ENCODE measurements around the gene IFNK.
"Not testable (repeated sequence)": the region's sequence is repeated elsewhere in the genome, so short reads cannot be mapped to it uniquely, and the experiment has no call there.

The IFNK gene, protein sequence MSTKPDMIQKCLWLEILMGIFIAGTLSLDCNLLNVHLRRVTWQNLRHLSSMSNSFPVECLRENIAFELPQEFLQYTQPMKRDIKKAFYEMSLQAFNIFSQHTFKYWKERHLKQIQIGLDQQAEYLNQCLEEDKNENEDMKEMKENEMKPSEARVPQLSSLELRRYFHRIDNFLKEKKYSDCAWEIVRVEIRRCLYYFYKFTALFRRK

DNA sequence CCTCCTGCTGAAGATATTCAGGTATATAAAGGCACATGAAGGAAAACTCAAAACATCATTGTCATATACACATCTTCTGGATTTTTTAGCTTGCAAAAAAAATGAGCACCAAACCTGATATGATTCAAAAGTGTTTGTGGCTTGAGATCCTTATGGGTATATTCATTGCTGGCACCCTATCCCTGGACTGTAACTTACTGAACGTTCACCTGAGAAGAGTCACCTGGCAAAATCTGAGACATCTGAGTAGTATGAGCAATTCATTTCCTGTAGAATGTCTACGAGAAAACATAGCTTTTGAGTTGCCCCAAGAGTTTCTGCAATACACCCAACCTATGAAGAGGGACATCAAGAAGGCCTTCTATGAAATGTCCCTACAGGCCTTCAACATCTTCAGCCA is at the start of gene IFNK:
TSS of gene IFNK (plus strand) at position 55 of the 400 bp plus-strand sequence. CDS start at position 102, 47 bp downstream.
- no peak for DNase-seq (ENCODE audit: low spot score)

DNA sequence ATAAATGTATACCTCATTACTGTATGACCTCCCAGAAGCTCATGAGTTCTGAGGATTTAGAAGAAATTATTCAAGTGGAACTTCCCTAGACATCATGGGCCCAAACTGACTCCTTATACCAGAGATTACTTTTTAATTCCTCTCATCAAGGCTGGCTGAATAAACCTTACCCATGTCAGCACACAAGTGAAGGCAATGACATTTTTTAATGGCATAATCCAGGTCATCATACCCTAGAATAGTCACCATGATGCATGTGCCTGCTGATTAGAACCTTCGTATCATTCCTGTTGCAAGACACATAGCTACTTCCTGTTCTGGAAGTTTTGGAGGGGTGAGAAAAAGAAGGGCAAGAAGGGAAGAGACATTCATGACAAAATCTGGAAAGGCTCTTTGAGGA is 49.8 kb upstream of the IFNK start:
- DNase-seq (ENCODE audit: low spot score): no peak

DNA sequence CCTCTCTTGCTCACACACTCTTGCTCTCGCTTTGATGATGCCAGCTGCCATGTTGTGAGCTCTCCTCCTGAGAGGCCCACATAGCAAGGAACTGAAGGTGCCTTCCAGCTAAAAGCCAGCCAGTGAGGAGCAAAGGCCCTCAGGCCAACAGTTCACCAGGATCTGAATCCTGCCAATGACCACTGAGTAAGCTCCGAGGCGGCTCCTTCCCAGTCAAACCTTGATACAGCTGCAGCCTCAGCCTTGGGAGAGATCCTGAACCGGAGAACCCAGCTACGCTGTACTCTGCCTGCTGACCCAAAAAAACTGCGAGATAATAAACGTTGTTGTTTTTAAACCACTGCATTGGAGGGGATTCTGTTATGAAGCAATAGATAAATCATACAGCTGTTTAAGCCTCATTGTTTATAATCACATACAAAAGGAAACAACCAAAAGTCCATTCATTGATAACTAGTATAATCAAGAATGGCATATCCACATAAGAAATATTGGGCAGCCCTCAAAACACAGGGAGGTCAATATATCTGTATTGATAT is 49.0 kb upstream of the IFNK start:
- DNase-seq (ENCODE audit: low spot score): no peak

DNA sequence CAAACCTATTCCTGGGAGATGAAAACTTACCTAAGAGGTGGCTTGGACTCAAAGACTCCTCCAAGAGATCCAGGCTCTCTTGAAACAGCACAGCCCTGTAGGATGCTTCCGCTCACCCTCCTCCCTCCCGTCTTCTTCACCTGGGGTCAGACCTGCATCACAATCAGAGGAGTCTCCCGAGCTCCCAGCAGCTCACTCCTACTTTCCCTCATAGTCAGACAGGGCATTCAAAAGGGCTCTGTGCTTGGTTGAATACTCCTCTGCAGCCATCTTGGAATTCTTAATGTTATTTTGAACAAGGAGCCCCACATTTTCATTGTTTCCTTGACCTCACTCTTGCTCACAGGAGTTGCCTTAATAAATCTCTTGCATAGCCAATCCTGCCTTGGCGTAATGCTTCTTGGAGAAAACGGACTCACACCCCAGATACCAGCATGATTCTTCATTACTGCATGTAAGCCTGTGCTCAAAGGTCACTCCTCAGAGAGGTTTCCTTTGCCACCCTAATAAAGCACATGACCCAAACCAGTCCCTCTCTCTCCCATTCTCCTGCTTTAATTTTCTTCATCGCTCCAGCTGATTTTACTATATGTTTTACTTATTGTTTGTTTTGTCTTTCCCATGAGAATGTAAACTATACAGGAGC is 47.1 kb upstream of the IFNK start:
- no peak for DNase-seq (ENCODE audit: low spot score)

DNA sequence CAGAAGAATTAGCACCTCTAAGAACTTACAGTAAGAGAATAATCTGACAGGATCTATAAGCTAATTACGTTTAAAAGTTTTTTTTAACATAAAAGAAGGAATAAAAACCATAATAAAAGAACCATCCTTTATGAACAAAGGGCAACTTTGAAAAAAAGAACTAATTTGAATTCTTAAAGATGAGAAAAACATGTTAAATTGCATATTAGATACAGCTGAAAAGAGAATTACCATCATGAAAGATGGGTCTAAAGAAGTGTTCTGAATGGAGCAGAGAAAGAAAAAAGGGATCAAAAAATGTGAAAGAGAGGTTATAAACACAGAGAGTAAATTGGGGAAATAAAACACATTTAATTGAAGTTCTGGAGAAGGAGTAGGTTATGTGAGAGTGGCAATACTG is 45.8 kb upstream of the IFNK start:
- DNase-seq (ENCODE audit: low spot score): no peak

DNA sequence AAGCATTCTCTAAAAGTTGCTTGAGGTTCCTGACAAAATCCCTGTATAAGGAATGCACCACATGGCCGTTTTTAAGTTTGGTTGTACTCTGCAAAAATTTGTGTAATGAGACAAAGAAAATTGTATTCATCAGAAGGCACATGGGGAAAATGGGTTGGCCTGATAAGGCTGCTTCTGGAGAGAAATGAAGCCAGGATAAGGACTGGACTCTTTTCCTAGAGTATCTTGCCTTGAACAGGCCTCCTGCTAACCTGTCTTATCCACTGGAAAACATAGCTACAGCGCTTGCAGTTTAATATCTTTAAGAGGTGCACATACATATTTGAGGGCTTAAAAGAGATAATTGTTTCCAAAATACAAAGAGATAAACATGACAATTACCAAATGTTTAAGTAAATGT is 41.4 kb upstream of the IFNK start:
- DNase-seq (ENCODE audit: low spot score): no peak

DNA sequence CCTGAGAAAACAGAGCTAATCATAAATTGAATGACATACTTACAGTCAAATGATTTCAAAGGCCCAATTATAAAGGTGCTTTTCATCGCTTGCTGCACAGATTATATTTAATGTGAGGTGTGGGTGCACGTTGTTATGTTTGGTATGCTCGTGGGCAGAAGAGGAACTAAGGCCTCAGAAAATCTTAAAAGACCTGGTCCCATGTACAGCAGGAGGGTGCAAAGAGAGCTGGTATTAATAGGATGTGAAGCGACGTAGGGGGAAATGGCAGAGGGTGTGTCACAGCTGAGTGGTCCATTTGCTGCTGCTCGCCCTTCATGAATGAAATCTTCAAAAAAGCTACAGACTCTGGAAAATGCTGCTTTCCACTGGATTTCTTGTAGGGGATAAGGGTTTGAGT is 40.5 kb upstream of the IFNK start:
- no peak for DNase-seq (ENCODE audit: low spot score)

DNA sequence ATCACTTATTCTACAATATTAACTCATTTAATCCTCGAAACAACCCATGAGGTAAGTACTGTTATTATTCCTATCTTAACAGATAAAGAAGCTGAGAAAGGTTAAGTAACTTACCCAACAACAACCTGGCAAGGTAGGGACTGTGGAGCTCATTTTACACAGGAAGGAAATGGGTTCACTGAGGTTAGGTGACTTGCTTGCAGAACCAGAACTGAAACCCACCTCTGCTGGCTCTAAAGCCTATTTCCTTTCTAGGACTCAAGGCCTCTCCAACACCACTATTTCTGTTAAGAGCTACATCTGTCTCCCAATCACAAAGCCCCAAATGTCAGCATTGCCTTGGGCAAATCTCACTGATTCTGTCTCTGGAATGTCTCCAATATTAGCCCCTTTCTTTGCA is 38.9 kb upstream of the IFNK start:
- no peak for DNase-seq (ENCODE audit: low spot score)

DNA sequence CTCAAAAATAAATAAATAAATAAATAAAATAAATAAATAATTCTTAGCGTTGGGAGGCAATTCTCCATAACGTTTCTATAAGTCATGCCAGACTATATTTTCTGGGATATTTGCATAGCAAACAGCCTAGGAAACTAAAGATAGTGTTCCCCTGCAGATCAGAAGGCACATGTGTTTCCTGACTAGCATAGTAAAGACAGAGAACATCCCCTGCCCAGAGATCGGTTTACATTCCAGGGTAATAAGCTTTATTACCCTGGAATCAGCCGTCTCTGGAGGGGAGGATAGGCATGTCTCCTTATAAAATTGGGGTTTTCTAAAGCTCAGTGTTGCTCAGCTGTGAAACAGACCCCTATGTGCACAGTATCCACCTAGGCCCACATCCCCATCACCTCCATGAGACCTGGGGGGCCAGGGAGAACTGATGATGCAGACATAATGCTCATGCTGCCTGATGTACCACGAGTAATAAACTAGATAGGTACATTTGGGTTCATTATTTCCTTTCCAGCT is 36.9 kb upstream of the IFNK start:
- DNase-seq (ENCODE audit: low spot score): no peak

DNA sequence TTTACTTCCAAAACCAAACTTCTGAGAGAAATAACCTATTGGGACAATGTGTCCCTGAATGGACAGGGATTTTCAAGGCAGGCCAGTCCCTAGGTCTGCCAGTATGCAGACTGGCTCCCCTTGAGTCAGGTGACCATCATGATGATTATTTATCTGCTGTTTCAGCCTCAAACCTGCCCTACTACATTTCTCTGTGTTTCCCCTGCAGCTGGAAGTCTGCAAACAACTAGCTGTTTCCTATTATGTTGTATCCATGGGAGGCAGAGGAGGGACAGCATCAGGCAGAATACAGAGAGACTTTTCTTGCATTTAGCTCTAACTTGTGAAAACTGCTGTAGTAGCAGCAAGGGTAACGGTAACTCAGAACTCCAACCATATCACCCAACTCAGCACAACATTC is 36.2 kb upstream of the IFNK start:
- no peak for DNase-seq (ENCODE audit: low spot score)

DNA sequence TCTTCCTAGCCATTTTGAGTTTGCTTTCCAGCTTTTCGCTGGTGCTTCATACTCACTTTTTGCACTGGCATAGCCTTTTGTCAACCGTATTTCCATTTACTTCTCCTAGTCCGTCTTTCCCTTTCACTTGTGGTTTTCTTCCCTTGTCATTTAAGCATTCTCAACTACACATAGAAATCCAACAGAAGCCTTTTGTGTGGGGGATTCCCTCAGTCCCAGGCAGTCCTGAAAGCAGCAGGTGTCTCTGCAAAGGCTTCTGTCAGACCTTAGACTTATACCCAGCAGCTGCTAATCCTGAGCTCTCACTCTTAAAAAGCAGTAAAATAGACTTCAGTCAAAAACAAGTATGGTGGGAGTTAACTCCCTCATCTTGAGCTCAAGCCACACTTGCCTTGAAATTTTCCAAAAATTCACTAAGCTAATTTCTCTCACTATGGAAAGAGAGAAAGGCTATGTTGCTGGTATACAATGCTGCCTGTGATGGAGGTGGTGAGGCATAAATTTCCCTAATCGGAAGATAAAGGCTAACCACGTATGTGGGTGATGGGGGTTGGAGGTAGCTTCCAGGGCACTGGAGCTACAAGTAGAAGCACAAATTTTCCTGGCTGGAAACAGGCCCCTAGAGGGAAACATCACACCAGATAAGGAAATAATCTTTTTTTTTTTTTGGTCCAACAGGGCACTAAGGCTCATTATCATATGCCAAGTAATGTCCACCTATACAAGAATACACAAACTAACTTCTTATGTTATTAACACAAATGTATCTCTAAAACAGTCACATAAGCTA is 34.8 kb upstream of the IFNK start:
- DNase-seq (ENCODE audit: low spot score): no peak

DNA sequence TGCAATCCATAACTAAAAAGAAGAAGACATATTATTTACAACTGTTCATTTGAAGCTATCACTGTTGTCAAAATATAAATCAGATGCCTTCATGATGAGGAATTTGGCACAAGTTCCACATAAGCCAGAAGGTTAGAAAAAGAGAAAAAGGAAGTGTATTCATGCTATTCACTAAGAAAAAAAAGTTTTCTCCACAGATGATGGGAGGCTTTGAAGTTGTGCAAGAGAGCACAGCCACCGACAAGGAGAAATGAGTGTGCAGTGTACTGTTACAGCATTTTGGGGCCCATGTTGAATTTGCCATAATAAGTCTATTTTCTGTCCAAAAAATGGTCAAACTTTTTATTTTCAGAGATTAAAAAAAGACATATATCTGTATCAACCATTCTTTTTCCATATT is 32.9 kb upstream of the IFNK start:
- DNase-seq (ENCODE audit: low spot score): no peak

DNA sequence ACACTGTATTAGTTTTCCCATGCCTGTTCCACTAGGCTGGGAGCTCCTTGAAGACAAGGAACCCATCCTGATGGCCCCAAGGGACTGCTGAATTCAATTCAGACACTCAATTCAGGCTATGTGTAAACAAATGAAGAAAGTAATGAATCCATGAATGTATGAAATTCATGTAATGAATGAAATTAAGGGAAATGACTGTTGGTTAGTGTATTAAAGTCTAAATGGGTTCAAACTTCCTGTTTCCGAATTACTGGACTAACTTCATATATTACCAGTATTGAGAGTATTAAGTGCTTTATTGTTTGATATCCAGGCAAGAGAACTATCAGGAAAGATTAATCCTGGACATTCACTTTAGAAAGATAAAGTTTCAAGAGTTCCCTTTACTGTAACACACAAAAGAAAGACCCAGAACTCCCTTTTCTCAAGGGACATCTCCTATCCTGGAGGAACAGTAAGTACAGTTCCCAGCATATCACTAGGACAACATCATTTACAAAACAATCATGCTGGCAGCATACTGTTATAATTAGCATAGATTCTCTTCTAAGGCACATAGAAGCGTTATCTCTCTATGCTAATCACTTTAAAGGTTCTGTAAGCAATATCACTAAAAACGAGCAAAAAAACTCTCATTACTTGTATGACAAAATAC is 28.5 kb upstream of the IFNK start:
- no peak for DNase-seq (ENCODE audit: low spot score)

DNA sequence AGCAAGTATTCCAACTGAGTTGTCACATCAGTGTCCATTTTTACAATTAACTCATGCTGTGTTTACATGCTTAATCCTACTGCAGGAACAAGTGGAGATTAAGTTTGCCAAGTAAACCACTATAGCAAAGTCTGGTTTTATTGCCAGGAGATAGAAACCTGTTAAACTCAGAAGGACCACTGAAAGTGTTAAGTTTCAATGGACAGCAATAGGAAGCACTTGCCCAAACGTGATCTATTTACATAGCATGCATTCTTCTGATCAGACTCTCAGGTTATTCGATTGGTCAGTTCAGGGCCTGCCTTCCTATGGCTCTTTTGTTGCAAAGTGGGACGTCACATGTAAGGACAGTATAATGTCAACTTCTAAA is 28.0 kb upstream of the IFNK start:
- no peak for DNase-seq (ENCODE audit: low spot score)

DNA sequence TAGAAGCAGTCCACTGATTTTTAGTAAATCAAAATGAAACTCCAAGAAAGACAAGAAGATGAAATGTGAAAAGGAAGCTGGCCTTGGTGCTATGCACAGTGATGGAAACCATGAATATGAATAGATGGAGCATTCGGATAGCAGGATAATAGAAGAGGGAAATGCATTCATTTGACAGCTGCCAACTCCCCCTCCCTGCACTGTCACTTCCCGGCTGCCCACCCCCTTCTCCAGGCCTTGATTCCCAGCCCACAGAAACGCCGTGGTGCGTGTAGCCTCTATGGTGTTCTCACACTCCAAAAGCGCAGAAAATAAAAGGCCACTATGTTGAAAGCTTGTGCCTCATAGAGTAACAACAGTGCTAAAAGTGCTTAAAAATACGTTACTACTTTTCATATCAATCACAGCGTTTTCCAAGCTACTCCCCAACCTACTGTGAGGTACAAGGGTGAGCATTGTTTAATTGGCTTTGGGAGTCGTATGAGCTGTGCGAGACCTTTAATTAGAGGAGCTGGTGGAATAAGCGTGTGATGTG is 26.1 kb upstream of the IFNK start:
- DNase-seq (ENCODE audit: low spot score): no peak

DNA sequence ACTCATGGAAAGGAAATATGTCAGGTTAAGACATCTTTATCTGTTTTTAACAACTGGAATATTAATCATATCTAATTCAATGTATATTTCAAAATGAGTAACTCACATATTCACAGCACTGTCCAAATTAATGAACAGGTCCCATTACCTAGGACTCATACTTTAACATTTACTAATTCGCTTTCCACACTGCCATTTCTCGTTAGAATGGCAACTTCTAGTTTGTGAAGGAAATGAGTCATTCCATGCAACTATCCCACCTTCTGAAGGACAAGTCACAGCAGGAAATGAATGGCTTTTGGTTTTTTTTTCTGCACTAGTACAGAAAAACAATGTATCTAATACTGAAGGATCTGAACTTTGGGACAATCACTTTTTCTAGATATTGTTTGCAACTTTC is 24.6 kb upstream of the IFNK start:
- no peak for DNase-seq (ENCODE audit: low spot score)

DNA sequence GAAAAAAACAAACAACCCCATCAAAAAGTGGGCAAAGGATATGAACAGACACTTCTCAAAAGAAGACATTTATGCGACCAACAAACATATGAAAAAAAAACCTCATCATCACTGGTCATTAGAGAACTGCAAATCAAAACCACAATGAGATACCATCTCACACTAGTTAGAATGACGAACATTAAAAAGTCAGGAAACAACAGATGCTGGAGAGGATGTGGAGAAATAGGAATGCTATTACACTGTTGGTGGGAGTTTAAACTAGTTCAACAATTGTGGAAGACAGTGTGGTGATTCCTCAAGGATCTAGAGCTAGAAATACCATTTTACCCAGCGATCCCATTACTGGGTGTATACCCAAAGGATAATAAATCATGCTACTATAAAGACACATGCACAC is 23.2 kb upstream of the IFNK start:
- not testable (repeated sequence) for DNase-seq (ENCODE audit: low spot score)

DNA sequence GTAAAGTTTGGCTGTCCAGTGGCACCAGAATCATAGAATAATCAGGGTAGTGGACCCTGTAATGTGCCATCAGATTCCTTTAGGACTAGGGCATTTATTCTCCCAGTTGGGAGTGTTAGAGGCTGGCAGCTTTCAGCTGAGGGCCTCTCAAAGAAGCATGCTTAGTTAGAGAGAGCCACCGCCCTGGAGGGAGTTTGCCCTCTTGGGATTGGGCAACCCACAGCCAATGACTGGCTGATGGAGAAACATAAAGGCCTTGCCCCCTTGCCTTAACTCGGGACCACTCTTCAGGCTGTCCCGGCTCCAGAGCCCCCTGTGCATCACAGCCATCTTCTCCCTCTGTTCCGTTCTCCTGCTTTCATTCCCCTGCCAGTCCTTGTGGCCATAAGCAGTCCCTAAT is 20.5 kb upstream of the IFNK start:
- no peak for DNase-seq (ENCODE audit: low spot score)

DNA sequence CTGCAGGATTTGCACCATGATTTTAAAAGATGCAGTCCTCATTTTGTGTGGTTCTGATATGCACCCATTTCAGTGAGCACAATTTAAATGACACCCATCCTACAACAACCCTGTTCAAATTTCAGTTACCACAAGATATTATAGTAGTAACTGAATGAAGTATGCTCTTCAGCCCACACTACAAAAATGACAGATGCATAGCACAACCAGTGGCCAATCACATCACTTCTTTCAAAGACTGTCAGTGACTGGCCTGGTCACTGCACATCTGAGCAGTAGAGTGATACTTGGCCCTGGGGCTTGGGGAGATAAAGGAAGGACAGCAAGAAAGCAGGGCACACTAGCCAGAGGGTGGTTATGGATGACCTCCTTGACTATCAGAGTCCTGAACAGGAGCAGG is 19.8 kb upstream of the IFNK start:
- DNase-seq (ENCODE audit: low spot score): no peak

DNA sequence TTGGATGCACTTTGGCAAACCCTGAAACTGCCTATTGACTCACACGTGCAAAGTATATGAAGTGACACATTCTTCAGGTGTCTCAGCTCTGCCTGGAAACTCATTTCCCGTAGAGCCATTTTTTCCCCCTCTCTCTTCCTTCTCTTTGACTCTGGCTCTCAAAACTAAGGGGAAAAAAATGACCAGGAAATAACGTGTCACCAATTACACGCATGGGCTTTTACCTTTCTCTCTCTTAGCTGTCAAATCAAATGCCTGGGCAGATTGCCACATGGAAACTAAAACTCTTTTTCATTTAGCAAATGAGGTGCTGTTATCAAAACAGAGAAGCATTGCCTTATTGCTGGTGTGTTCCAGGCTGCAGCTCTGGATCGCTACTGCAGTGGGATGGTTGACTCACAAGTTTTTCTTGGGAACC is 18.3 kb upstream of the IFNK start:
- DNase-seq (ENCODE audit: low spot score): no peak

DNA sequence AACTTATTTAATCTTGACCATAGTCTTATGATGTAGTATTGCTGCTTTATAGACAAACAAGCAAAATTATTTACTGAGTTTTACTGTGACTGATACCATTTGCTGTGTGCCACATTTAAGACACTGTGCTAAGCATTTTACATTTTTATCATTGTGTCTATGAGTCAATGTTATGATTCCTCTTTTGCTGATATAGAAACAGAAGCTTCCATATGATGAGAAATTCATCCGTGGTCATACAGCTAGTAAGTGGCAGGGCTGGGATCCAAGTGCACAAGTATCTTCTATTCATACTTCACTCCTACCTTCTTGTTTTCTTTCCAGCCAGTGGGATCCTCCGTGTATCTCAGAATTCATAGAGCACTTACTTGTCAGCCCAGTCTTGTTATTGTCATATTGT is 17.1 kb upstream of the IFNK start:
- DNase-seq (ENCODE audit: low spot score): no peak

DNA sequence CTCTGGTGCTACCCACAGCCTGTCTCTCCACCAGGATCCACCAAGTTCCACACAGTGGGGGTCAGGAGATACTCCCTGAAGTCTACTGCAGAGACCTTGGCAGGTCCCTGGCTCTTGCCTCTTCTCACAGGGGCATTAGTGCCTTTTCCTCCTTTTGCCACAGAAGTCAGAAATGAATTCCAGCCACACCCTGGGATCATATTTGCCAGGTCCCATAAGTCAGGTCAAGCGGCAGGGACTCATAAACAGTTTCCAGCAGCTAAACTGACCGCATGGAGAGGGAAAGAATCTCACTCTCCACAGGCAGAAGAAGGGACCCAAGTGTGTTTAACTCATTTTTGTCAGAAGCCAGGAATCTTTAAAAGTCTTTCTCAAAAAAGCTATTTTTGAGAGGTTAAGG is 13.3 kb upstream of the IFNK start:
- DNase-seq (ENCODE audit: low spot score): no peak

Data from SW480 (cell line).